SK-N-SH treated with all-trans-retinoic acid at 6 μM for 48 hours (cell line): ENCODE results near the gene UBR2.

Source experiments
- ATAC-seq: fragments of 200-7000 bp; cut with Tn5 transposase; 3 replicates; pipeline ENCODE4 v1.9.1; 2020; ENCODE audit warnings: mild to moderate bottlenecking, moderate library complexity
- ARNTL ChIP-seq: fragments of 450-650 bp; formaldehyde crosslinking; IDR thresholded peaks from 2 replicates; pipeline ENCODE4 v1.5.0; 2020; ENCODE audit warnings: low read depth, mild to moderate bottlenecking, moderate library complexity, borderline replicate concordance
- BACH2 ChIP-seq: fragments of 250-450 bp; sonication (Bioruptor Pico); IDR thresholded peaks from 2 replicates; pipeline ENCODE4 v1.9.0; 2021; ENCODE audit warnings: mild to moderate bottlenecking, borderline replicate concordance
- CREB5 ChIP-seq: fragments of 250-450 bp; sonication (Bioruptor Pico); IDR thresholded peaks from 2 replicates; pipeline ENCODE4 v1.5.1; 2020; ENCODE audit warnings: low read depth, mild to moderate bottlenecking, moderate library complexity
- CSDC2 ChIP-seq: fragments of 250-450 bp; sonication (Bioruptor Pico); IDR thresholded peaks from 2 replicates; pipeline ENCODE4 v1.5.0; 2020; ENCODE audit warnings: mild to moderate bottlenecking, moderate library complexity
- CSRNP3 ChIP-seq: fragments of 250-450 bp; sonication (Bioruptor Pico); IDR thresholded peaks from 2 replicates; pipeline ENCODE4 v1.5.1; 2021; ENCODE audit warnings: mild to moderate bottlenecking, moderate library complexity
- ESRRG ChIP-seq: fragments of 250-450 bp; sonication (Bioruptor Pico); IDR thresholded peaks from 2 replicates; pipeline ENCODE4 v1.6.1; 2021; ENCODE audit warnings: mild to moderate bottlenecking
- GLIS3 ChIP-seq: fragments of 250-450 bp; sonication (Bioruptor Pico); IDR thresholded peaks from 2 replicates; pipeline ENCODE4 v1.5.0; 2020; ENCODE audit warnings: mild to moderate bottlenecking, moderate library complexity
- OSR1 ChIP-seq: fragments of 250-450 bp; sonication (Bioruptor Pico); IDR thresholded peaks from 2 replicates; pipeline ENCODE4 v1.8.0; 2022; ENCODE audit warnings: moderate library complexity, mild to moderate bottlenecking, inconsistent platforms
- PATZ1 ChIP-seq: fragments of 250-450 bp; sonication (Bioruptor Pico); IDR thresholded peaks from 2 replicates; pipeline ENCODE4 v1.8.0; 2020; ENCODE audit warnings: mild to moderate bottlenecking, moderate library complexity, borderline replicate concordance
- POU6F1 ChIP-seq: fragments of 250-450 bp; sonication (Bioruptor Pico); IDR thresholded peaks from 2 replicates; pipeline ENCODE4 v1.8.0; 2021; ENCODE audit warnings: low read depth, mild to moderate bottlenecking, moderate library complexity, borderline replicate concordance
- PPARA ChIP-seq: fragments of 250-450 bp; sonication (Bioruptor Pico); IDR thresholded peaks from 2 replicates; pipeline ENCODE4 v1.5.0; 2020; ENCODE audit warnings: mild to moderate bottlenecking, borderline replicate concordance
- RARB ChIP-seq: fragments of 250-450 bp; sonication (Bioruptor Pico); IDR thresholded peaks from 2 replicates; pipeline ENCODE4 v1.8.0; 2021; ENCODE audit warnings: mild to moderate bottlenecking, moderate library complexity
- SNAI2 ChIP-seq: fragments of 250-450 bp; sonication (Bioruptor Pico); IDR thresholded peaks from 2 replicates; pipeline ENCODE4 v1.5.0; 2020; ENCODE audit warnings: mild to moderate bottlenecking, moderate library complexity
- TCF4 ChIP-seq: fragments of 250-450 bp; sonication (Bioruptor Pico); IDR thresholded peaks from 2 replicates; pipeline ENCODE4 v1.8.0; 2021; ENCODE audit warnings: mild to moderate bottlenecking, moderate library complexity, borderline replicate concordance
- TOX ChIP-seq: fragments of 250-450 bp; sonication (Bioruptor Pico); IDR thresholded peaks from 2 replicates; pipeline ENCODE4 v1.8.0; 2021; ENCODE audit warnings: mild to moderate bottlenecking, moderate library complexity, borderline replicate concordance
- TSHZ2 ChIP-seq: fragments of 250-450 bp; sonication (Bioruptor Pico); IDR thresholded peaks from 2 replicates; pipeline ENCODE4 v1.5.0; 2020; ENCODE audit warnings: mild to moderate bottlenecking, moderate library complexity
- ZC3H10 ChIP-seq: fragments of 250-450 bp; sonication (Bioruptor Pico); IDR thresholded peaks from 2 replicates; pipeline ENCODE4 v1.5.1; 2021; ENCODE audit warnings: mild to moderate bottlenecking, moderate library complexity
- ZFP3 ChIP-seq: fragments of 250-450 bp; sonication (Bioruptor Pico); IDR thresholded peaks from 2 replicates; pipeline ENCODE4 v1.5.0; 2020; ENCODE audit warnings: mild to moderate bottlenecking, moderate library complexity
- ZFP30 ChIP-seq: fragments of 450-650 bp; formaldehyde crosslinking; IDR thresholded peaks from 2 replicates; pipeline ENCODE4 v1.5.0; 2022; ENCODE audit warnings: mild to moderate bottlenecking, moderate library complexity
- ZNF565 ChIP-seq: fragments of 450-650 bp; formaldehyde crosslinking; conservative IDR thresholded peaks from 2 replicates; pipeline ENCODE4 v1.5.0; 2020; ENCODE audit warnings: low read depth, mild to moderate bottlenecking, moderate library complexity

Gene UBR2

GRCh38 chr6:42598300-42598699 lies 34.5 kb downstream of the UBR2 start:
- TF ChIP-seq TSHZ2 (no peak), PPARA (no peak), ZFP3 (CRISPR knock-in tag) (no peak), GLIS3 (CRISPR knock-in tag) (no peak), ARNTL (no peak), SNAI2 (CRISPR knock-in tag) (no peak), BACH2 (CRISPR knock-in tag) (no peak), CSDC2 (CRISPR knock-in tag) (no peak), ZFP30 (CRISPR knock-in tag) (no peak), TOX (CRISPR knock-in tag) (no peak), ZNF565 (CRISPR knock-in tag) (no peak), ESRRG (CRISPR knock-in tag) (no peak), CSRNP3 (CRISPR knock-in tag) (no peak)
- TF ChIP-seq, all 23 proteins: peak for 0
- no peak for ATAC-seq

- ATAC-seq, result no peak
- no peak for TF ChIP-seq CSRNP3 (CRISPR knock-in tag)
- TF ChIP-seq RARB, result no peak
- TF ChIP-seq ZFP30 (CRISPR knock-in tag), result no peak
- no peak for TF ChIP-seq ARNTL
- no peak for TF ChIP-seq CREB5 (CRISPR knock-in tag)
- TF ChIP-seq POU6F1, result no peak
- no peak for TF ChIP-seq TCF4 (CRISPR knock-in tag)
- no peak for TF ChIP-seq ZFP3 (CRISPR knock-in tag)
- no peak for TF ChIP-seq PATZ1
- no peak for TF ChIP-seq TSHZ2
- no peak for TF ChIP-seq ZNF565 (CRISPR knock-in tag)
- TF ChIP-seq TOX (CRISPR knock-in tag), result no peak
- TF ChIP-seq OSR1, result no peak
- no peak for TF ChIP-seq ZC3H10 (CRISPR knock-in tag)
- TF ChIP-seq GLIS3 (CRISPR knock-in tag), result no peak
Observed at GRCh38 chr6:42599558-42599957, 35.7 kb downstream of the UBR2 start.
